ENCODE measurements around the gene KATNA1.

The KATNA1 gene

DNA sequence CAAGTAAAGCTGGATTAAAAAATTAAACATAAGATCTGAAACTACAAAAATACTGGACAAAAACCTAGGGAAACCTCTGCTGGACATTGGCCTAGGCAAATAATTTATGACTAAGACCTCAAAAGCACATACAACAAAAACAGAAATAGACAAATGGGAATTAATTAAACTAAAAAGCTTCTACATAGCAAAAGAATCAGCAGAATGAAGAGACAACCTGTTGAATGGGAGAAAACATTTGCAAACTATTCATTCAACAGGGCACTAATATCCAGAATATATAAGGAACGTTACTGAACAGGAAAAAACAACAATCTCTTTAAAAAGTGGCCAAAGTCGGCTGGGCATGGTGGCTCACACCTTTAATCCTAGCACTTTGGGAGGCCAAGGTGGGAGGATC, 89.1 kb downstream of the KATNA1 start:
- no peak for DNase-seq
- H3K4me2 ChIP-seq (ENCODE audit: low read length, poor library complexity, severe bottlenecking), result no peak overlapping the region
- no peak overlapping the region for H3K9ac ChIP-seq (ENCODE audit: low read length)
- no peak overlapping the region for H4K8ac ChIP-seq (ENCODE audit: low read length)
- H3K4me1 ChIP-seq (ENCODE audit: control insufficient read depth, insufficient read depth, low read depth, low read length), result peaks cover 1% of the 10 kb centered on the region
- no peak overlapping the region for H2BK5ac ChIP-seq (ENCODE audit: low read depth, low read length, poor library complexity, severe bottlenecking)
- no peak overlapping the region for H2AK5ac ChIP-seq (ENCODE audit: low read length, severe bottlenecking)
- 70% methylated on average over 2 of the region's 2 CpGs for WGBS
- H3K18ac ChIP-seq (ENCODE audit: low read depth in 1 of 2, low read length in 2 of 2), result no peak overlapping the region
- no peak overlapping the region for H2BK120ac ChIP-seq (ENCODE audit: low read depth, low read length)
- H2AFZ ChIP-seq (ENCODE audit: low read depth, low read length), result no peak overlapping the region
- no peak overlapping the region for H3K14ac ChIP-seq (ENCODE audit: low read length in 2 of 2)
- no peaks in the 10 kb centered on the region for H3K9me3 ChIP-seq (ENCODE audit: control insufficient read depth, low read length)
- no peak overlapping the region for H2BK12ac ChIP-seq (ENCODE audit: low read length in 2 of 2)
- no peak overlapping the region for H3K27ac ChIP-seq (ENCODE audit: low read length, poor library complexity, severe bottlenecking)
- H3K27me3 ChIP-seq (ENCODE audit: control insufficient read depth in 1 of 2, insufficient read depth in 1 of 2, low read length in 2 of 2), result no peaks in the 10 kb centered on the region
- H3K23ac ChIP-seq (ENCODE audit: low read length in 2 of 2), result no peak overlapping the region
- H3K36me3 ChIP-seq (ENCODE audit: control insufficient read depth in 1 of 2, insufficient read depth in 2 of 2, low read depth in 1 of 2, low read length in 2 of 2), result no peaks in the 10 kb centered on the region
- H3K4me3 ChIP-seq (ENCODE audit: insufficient read depth in 1 of 2, low read depth in 1 of 2, low read length in 2 of 2), result no peak overlapping the region
- no peak overlapping the region for H4K91ac ChIP-seq (ENCODE audit: low read length)
- H3K79me1 ChIP-seq (replicated peaks; ENCODE audit: low read length, poor library complexity, severe bottlenecking), result no peaks in the 10 kb centered on the region
- no peak overlapping the region for H2BK15ac ChIP-seq (ENCODE audit: low read depth, poor library complexity, severe bottlenecking)
- no peak overlapping the region for H3K4ac ChIP-seq (ENCODE audit: low read depth in 1 of 2, low read length in 2 of 2)

- no peak overlapping the region for H3K4me3 ChIP-seq (ENCODE audit: insufficient read depth in 1 of 2, low read depth in 1 of 2, low read length in 2 of 2)
- H3K36me3 ChIP-seq (ENCODE audit: control insufficient read depth in 1 of 2, insufficient read depth in 2 of 2, low read depth in 1 of 2, low read length in 2 of 2), result no peaks in the 10 kb centered on the region
- H3K27me3 ChIP-seq (ENCODE audit: control insufficient read depth in 1 of 2, insufficient read depth in 1 of 2, low read length in 2 of 2), result peaks cover 0 to 3% of the 10 kb centered on the region in 2 experiments
- no peak overlapping the region for H3K23ac ChIP-seq (ENCODE audit: low read length in 2 of 2)
- H2AK5ac ChIP-seq (ENCODE audit: low read length, severe bottlenecking), result no peak overlapping the region
- no peak overlapping the region for H3K27ac ChIP-seq (ENCODE audit: low read length, poor library complexity, severe bottlenecking)
- no peak overlapping the region for H3K9ac ChIP-seq (ENCODE audit: low read length)
- H2BK120ac ChIP-seq (ENCODE audit: low read depth, low read length), result no peak overlapping the region
- no peak overlapping the region for H3K14ac ChIP-seq (ENCODE audit: low read length in 2 of 2)
- no peak overlapping the region for H4K91ac ChIP-seq (ENCODE audit: low read length)
- no peak overlapping the region for H2AFZ ChIP-seq (ENCODE audit: low read depth, low read length)
- no peak overlapping the region for H2BK12ac ChIP-seq (ENCODE audit: low read length in 2 of 2)
- no peak overlapping the region for H2BK15ac ChIP-seq (ENCODE audit: low read depth, poor library complexity, severe bottlenecking)
- no peak overlapping the region for H3K4ac ChIP-seq (ENCODE audit: low read depth in 1 of 2, low read length in 2 of 2)
- H3K4me2 ChIP-seq (ENCODE audit: low read length, poor library complexity, severe bottlenecking), result no peak overlapping the region
- no peaks in the 10 kb centered on the region for H3K79me1 ChIP-seq (replicated peaks; ENCODE audit: low read length, poor library complexity, severe bottlenecking)
- H3K4me1 ChIP-seq (ENCODE audit: control insufficient read depth, insufficient read depth, low read depth, low read length), result no peaks in the 10 kb centered on the region
- DNase-seq, result no peak
- no peak overlapping the region for H4K8ac ChIP-seq (ENCODE audit: low read length)
- no peak overlapping the region for H3K18ac ChIP-seq (ENCODE audit: low read depth in 1 of 2, low read length in 2 of 2)
- H3K9me3 ChIP-seq (ENCODE audit: control insufficient read depth, low read length), result no peaks in the 10 kb centered on the region
- H2BK5ac ChIP-seq (ENCODE audit: low read depth, low read length, poor library complexity, severe bottlenecking), result no peak overlapping the region
Measured at GRCh38 chr6:149558029-149558428, 90.5 kb downstream of the KATNA1 start.

DNA sequence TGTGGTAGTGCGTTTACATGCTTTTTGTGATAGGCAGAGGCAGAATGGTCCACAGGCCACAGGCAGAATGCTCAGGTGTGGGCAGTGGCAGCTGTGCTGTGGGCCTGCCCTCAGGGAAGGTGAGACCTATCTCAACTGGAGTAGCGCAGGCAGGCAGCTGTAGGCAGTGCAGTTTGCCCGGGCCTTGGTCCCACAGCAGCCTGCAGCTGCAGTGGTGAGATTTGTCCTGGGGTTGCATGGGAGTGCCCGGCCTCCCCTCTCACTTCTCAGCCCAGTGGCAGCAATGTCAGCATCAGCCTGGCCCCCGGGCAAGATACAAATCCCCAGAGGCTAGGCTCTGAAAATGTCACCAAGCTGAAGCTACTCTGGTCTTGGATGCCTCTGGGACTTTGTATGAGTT, 96.6 kb downstream of the KATNA1 start:
- Histone ChIP-seq H3K18ac (ENCODE audit: low read depth in 1 of 2, low read length in 2 of 2) (no peak overlapping the region), H2BK12ac (ENCODE audit: low read length in 2 of 2) (no peak overlapping the region), H3K27ac (ENCODE audit: low read length, poor library complexity, severe bottlenecking) (no peak overlapping the region), H3K4ac (ENCODE audit: low read depth in 1 of 2, low read length in 2 of 2) (no peak overlapping the region), H3K4me1 (ENCODE audit: control insufficient read depth, insufficient read depth, low read depth, low read length) (no peaks in the 10 kb centered on the region), H4K91ac (ENCODE audit: low read length) (no peak overlapping the region), H3K9ac (ENCODE audit: low read length) (no peak overlapping the region), H3K4me3 (ENCODE audit: insufficient read depth in 1 of 2, low read depth in 1 of 2, low read length in 2 of 2) (no peak overlapping the region), H3K9me3 (ENCODE audit: control insufficient read depth, low read length) (no peaks in the 10 kb centered on the region), H3K4me2 (ENCODE audit: low read length, poor library complexity, severe bottlenecking) (no peak overlapping the region), H3K14ac (ENCODE audit: low read length in 2 of 2) (no peak overlapping the region), H2AK5ac (ENCODE audit: low read length, severe bottlenecking) (no peak overlapping the region), H2BK5ac (ENCODE audit: low read depth, low read length, poor library complexity, severe bottlenecking) (no peak overlapping the region), H3K27me3 (ENCODE audit: control insufficient read depth in 1 of 2, insufficient read depth in 1 of 2, low read length in 2 of 2) (peaks cover 4 to 19% of the 10 kb centered on the region in 2 experiments), H3K79me1 (replicated peaks; ENCODE audit: low read length, poor library complexity, severe bottlenecking) (no peaks in the 10 kb centered on the region), H3K36me3 (ENCODE audit: control insufficient read depth in 1 of 2, insufficient read depth in 2 of 2, low read depth in 1 of 2, low read length in 2 of 2) (no peaks in the 10 kb centered on the region), H4K8ac (ENCODE audit: low read length) (no peak overlapping the region), H3K23ac (ENCODE audit: low read length in 2 of 2) (peak overlapping the region in 1 of 2 experiments; percentile 2), H2BK15ac (ENCODE audit: low read depth, poor library complexity, severe bottlenecking) (no peak overlapping the region), H2AFZ (ENCODE audit: low read depth, low read length) (no peak overlapping the region), H2BK120ac (ENCODE audit: low read depth, low read length) (no peak overlapping the region)
- DNase-seq, result no peak
- 78% methylated on average over 5 of the region's 5 CpGs for WGBS

GRCh38 chr6:149545754-149546471, 102.6 kb downstream of the KATNA1 start, which contains the start of gene PPIL4:
Gene PPIL4, minus strand, starts transcription at chr6:149546043. Its CDS starts 38 bp downstream, at chr6:149546005.
- under 1% methylated on average over 70 of the region's 71 CpGs for WGBS
- H2AFZ ChIP-seq (ENCODE audit: low read depth, low read length), result peak within 1 kb of the TSS; percentile 60

More at GRCh38 chr6:149545754-149546471, 102.6 kb downstream of the KATNA1 start, which contains the start of gene PPIL4:
- H2BK12ac ChIP-seq (ENCODE audit: low read length in 2 of 2), result peak within 1 kb of the TSS in 1 of 2 experiments; percentile 28
- H3K4me2 ChIP-seq (ENCODE audit: low read length, poor library complexity, severe bottlenecking), result peak within 1 kb of the TSS; percentile 82
- peak within 1 kb of the TSS; percentile 96 for H4K8ac ChIP-seq (ENCODE audit: low read length)
- H3K79me1 ChIP-seq (replicated peaks; ENCODE audit: low read length, poor library complexity, severe bottlenecking), result no peaks in the 10 kb centered on the region
- peak within 1 kb of the TSS; percentile 61 for H2BK120ac ChIP-seq (ENCODE audit: low read depth, low read length)
- peaks cover 2% of the 10 kb centered on the region for H3K4me1 ChIP-seq (ENCODE audit: control insufficient read depth, insufficient read depth, low read depth, low read length)
- peak within 1 kb of the TSS; percentile 64 to 97 for H3K18ac ChIP-seq (ENCODE audit: low read depth in 1 of 2, low read length in 2 of 2)
- H3K9ac ChIP-seq (ENCODE audit: low read length), result peak within 1 kb of the TSS; percentile 99
- H3K9me3 ChIP-seq (ENCODE audit: control insufficient read depth, low read length), result no peaks in the 10 kb centered on the region
- H4K91ac ChIP-seq (ENCODE audit: low read length), result peak within 1 kb of the TSS; percentile 93
- H3K23ac ChIP-seq (ENCODE audit: low read length in 2 of 2), result peak within 1 kb of the TSS in 1 of 2 experiments; percentile 11
- peaks cover 4 to 10% of the 10 kb centered on the region in 2 experiments for H3K27me3 ChIP-seq (ENCODE audit: control insufficient read depth in 1 of 2, insufficient read depth in 1 of 2, low read length in 2 of 2)
- H3K4me3 ChIP-seq (ENCODE audit: insufficient read depth in 1 of 2, low read depth in 1 of 2, low read length in 2 of 2), result peak within 1 kb of the TSS; percentile 81 to 94
- H2BK5ac ChIP-seq (ENCODE audit: low read depth, low read length, poor library complexity, severe bottlenecking), result peak within 1 kb of the TSS; percentile 66
- no peak within 1 kb of the TSS for H2AK5ac ChIP-seq (ENCODE audit: low read length, severe bottlenecking)
- H3K36me3 ChIP-seq (ENCODE audit: control insufficient read depth in 1 of 2, insufficient read depth in 2 of 2, low read depth in 1 of 2, low read length in 2 of 2), result peaks cover 0 to under 1% of the 10 kb centered on the region in 2 experiments
- H3K4ac ChIP-seq (ENCODE audit: low read depth in 1 of 2, low read length in 2 of 2), result peak within 1 kb of the TSS; percentile 88 to 89
- DNase-seq, result peak; percentile 96
- H3K27ac ChIP-seq (ENCODE audit: low read length, poor library complexity, severe bottlenecking), result peak within 1 kb of the TSS; percentile 90
- peak within 1 kb of the TSS in 1 of 2 experiments; percentile 23 for H3K14ac ChIP-seq (ENCODE audit: low read length in 2 of 2)
- no peak within 1 kb of the TSS for H2BK15ac ChIP-seq (ENCODE audit: low read depth, poor library complexity, severe bottlenecking)

Data from mesenchymal stem cell (in vitro differentiated cells and primary cell).